CD4-positive, CD25-positive, alpha-beta regulatory T cell (primary cell): ENCODE results near the gene PRDM10. TPM values are rescaled to one million over a fixed set of nuclear protein-coding genes. Genes with fewer than 3 reads are reported as not detected.
A peak's percentile ranks its signal among the peaks of the same experiment; 100 is the strongest.

Source experiments
- ATAC-seq, 2 donors: fragments of 150-1000 bp; cut with Tn5 transposase; one replicate each; pipeline ENCODE4 v1.10.0; 2021; ENCODE audit warnings: low read depth in 2 of 2, moderate number of reproducible peaks in 2 of 2, moderate library complexity in 1 of 2
- DNase-seq, 3 donors: peaks; one replicate each; pipeline versions ENCODE4 v3.0.0 to v3.0.0-alpha.2; 2012 to 2022; ENCODE audit warnings: mixed read lengths in 1 of 3
- H3K27ac ChIP-seq: one replicate; pipeline ENCODE4 v1.7.0; 2013; ENCODE audit warnings: mild to moderate bottlenecking, low read length; ENCODE audit not compliant: insufficient read depth, poor library complexity, severe bottlenecking
- H3K27me3 ChIP-seq: one replicate; pipeline ENCODE4 v1.7.0; 2013; ENCODE audit warnings: low read length; ENCODE audit not compliant: control insufficient read depth, insufficient read depth
- H3K36me3 ChIP-seq: one replicate; pipeline ENCODE4 v1.7.0; 2013; ENCODE audit warnings: mild to moderate bottlenecking, low read length, moderate library complexity; ENCODE audit not compliant: control insufficient read depth, insufficient read depth
- H3K4me1 ChIP-seq: 2 replicates; pipeline ENCODE4 v1.7.0; 2013; ENCODE audit warnings: mild to moderate bottlenecking, low read length; ENCODE audit not compliant: insufficient read depth, control insufficient read depth, poor library complexity, severe bottlenecking
- H3K4me3 ChIP-seq: one replicate; pipeline ENCODE4 v1.7.0; 2013; ENCODE audit warnings: low read depth, mild to moderate bottlenecking, low read length, moderate library complexity
- H3K9me3 ChIP-seq, 2 experiments: 1 replicate in 1 of 2; 2 replicates in 1 of 2; pipeline ENCODE4 v1.7.0; 2013; ENCODE audit warnings: low read length in 2 of 2, mild to moderate bottlenecking in 1 of 2, moderate library complexity in 1 of 2; ENCODE audit not compliant: control insufficient read depth in 2 of 2
- H3K27ac Mint-ChIP-seq, 3 donors: one replicate each; pipeline ENCODE4 v1.8.0; 2020 to 2022; ENCODE audit warnings: mild to moderate bottlenecking in 3 of 3, mixed read lengths in 3 of 3, moderate library complexity in 2 of 3
- H3K27me3 Mint-ChIP-seq: one replicate; pipeline ENCODE4 v1.8.0; 2022; ENCODE audit warnings: mild to moderate bottlenecking, mixed read lengths
- H3K36me3 Mint-ChIP-seq: one replicate; pipeline ENCODE4 v1.8.0; 2020; ENCODE audit warnings: mixed read lengths
- H3K4me1 Mint-ChIP-seq, 4 donors: one replicate each; pipeline ENCODE4 v1.8.0; 2020 to 2022; ENCODE audit warnings: mixed read lengths in 4 of 4, mild to moderate bottlenecking in 1 of 4
- H3K4me3 Mint-ChIP-seq, 4 donors: one replicate each; pipeline ENCODE4 v1.8.0; 2020 to 2022; ENCODE audit warnings: mild to moderate bottlenecking in 4 of 4, mixed read lengths in 4 of 4, moderate library complexity in 3 of 4
- H3K9me3 Mint-ChIP-seq, 7 donors: one replicate each; pipeline ENCODE4 v1.8.0; 2020 to 2022; ENCODE audit warnings: mixed read lengths in 7 of 7, mild to moderate bottlenecking in 3 of 7, moderate library complexity in 2 of 7
- polyA plus RNA-seq, 4 donors: library from polyadenylated mRNA; unstranded; fragments of 300-500 nt; fragmentation: Illumina TruSeq; gene quantifications; one replicate each; pipeline ENCODE4 v1.2.3, GENCODE V29; 2021
- total RNA-seq: library from RNA; stranded (reverse); gene quantifications from one replicate; pipeline ENCODE4 v1.2.3, GENCODE V29; 2022

Gene PRDM10
- total and polyA plus RNA-seq, 5 donors from 2014 or later: 2.6 to 15.8 (median 2.8) TPM

- H3K4me3 ChIP-seq: no peak overlapping the region
- no peak for ATAC-seq
- H3K4me1 Mint-ChIP-seq: no peaks in the 10 kb centered on the region
Measured at GRCh38 chr11:130040281-130040940, 37.8 kb upstream of the PRDM10 start.

DNA sequence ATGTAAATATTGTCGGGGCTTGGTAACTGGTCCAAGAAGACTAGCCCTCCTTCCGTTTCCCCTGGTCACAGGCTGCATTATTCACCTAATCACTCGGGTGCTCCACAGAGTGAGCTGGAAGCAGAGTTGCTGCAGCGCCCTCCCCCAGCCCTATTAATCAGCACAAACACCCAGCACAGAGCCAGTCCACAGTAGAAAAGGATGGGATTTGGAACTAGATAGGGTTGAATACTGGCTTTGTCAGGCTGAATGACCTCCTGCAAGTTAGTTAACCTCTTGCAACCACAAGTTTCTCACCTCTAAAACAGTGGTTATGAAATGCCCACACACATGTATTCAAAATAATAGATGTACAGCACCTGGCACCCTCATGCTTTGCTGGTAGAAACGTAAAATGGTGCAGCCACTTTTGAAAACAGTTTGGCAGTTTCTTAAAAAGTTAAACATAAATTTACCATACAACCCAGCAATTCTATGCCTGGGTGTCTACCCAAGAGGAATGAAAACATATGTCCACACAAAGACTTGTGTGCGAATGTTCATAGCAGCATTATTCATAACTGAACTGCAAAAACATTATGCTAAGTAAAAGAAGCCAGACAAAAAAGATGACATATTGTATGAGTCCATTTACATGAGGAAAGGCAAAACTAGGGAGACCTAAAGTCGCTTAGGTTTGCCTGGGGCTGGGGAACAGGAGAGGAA, 35.4 kb upstream of the PRDM10 start:
- Mint-ChIP-seq H3K36me3 (no peaks in the 10 kb centered on the region), H3K27me3 (peaks cover 19% of the 10 kb centered on the region), H3K4me1 (no peaks in the 10 kb centered on the region), H3K9me3 (no peaks in the 10 kb centered on the region), H3K4me3 (no peak overlapping the region), H3K27ac (peak overlapping the region in 1 of 3 donors; percentile 54)
- Histone ChIP-seq H3K36me3 (no peaks in the 10 kb centered on the region), H3K4me3 (no peak overlapping the region), H3K27me3 (no peaks in the 10 kb centered on the region), H3K27ac (no peak overlapping the region), H3K4me1 (no peaks in the 10 kb centered on the region), H3K9me3 (no peaks in the 10 kb centered on the region)
- DNase-seq: no peak
- ATAC-seq: no peak

More at GRCh38 chr11:130040281-130040940, 37.8 kb upstream of the PRDM10 start:
- H3K27me3 ChIP-seq: no peaks in the 10 kb centered on the region
- H3K9me3 Mint-ChIP-seq: no peaks in the 10 kb centered on the region
- H3K27ac ChIP-seq: no peak overlapping the region
- H3K27ac Mint-ChIP-seq: no peak overlapping the region
- H3K4me1 ChIP-seq: no peaks in the 10 kb centered on the region
- DNase-seq: no peak
- peaks cover 11% of the 10 kb centered on the region for H3K27me3 Mint-ChIP-seq
- H3K4me3 Mint-ChIP-seq: no peak overlapping the region
- H3K36me3 ChIP-seq: no peaks in the 10 kb centered on the region
- no peaks in the 10 kb centered on the region for H3K36me3 Mint-ChIP-seq
- H3K9me3 ChIP-seq: no peaks in the 10 kb centered on the region

- no peak for ATAC-seq
- Histone ChIP-seq H3K27me3 (no peaks in the 10 kb centered on the region), H3K27ac (no peak overlapping the region), H3K4me1 (no peaks in the 10 kb centered on the region), H3K36me3 (no peaks in the 10 kb centered on the region), H3K9me3 (no peaks in the 10 kb centered on the region), H3K4me3 (no peak overlapping the region)
- no peak overlapping the region for H3K27ac Mint-ChIP-seq
- DNase-seq: no peak
- H3K4me3 Mint-ChIP-seq: no peak overlapping the region
- peaks cover 19% of the 10 kb centered on the region for H3K27me3 Mint-ChIP-seq
- no peaks in the 10 kb centered on the region for H3K36me3 Mint-ChIP-seq
- no peaks in the 10 kb centered on the region for H3K9me3 Mint-ChIP-seq
- no peaks in the 10 kb centered on the region for H3K4me1 Mint-ChIP-seq
Measured at GRCh38 chr11:130037058-130037457, 34.4 kb upstream of the PRDM10 start.

DNA sequence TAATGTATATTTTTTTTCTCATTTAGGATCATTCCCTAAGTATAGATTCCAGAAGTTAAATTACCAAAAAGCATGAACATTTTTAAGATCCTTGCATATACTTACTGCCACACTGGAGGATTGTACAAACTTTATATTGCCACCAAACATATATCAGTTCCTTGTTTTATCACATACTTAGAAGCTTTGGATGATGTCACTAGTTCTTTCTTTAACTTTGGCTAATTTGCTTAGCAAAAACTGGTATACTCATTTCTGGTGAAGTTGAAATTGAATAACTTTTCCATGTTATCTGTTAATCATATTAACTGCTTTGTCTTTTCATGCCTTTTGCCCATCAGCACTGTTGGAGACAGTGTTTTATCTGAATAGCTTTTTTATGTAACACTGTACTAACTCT, 31.6 kb upstream of the PRDM10 start:
- Mint-ChIP-seq H3K36me3 (no peaks in the 10 kb centered on the region), H3K27me3 (peaks cover 24% of the 10 kb centered on the region), H3K4me1 (no peaks in the 10 kb centered on the region), H3K27ac (no peak overlapping the region), H3K9me3 (no peaks in the 10 kb centered on the region), H3K4me3 (no peak overlapping the region)
- no peaks in the 10 kb centered on the region for H3K36me3 ChIP-seq
- H3K4me3 ChIP-seq: no peak overlapping the region
- ATAC-seq: no peak
- H3K27me3 ChIP-seq: no peaks in the 10 kb centered on the region
- no peaks in the 10 kb centered on the region for H3K4me1 ChIP-seq
- no peak overlapping the region for H3K27ac ChIP-seq
- no peaks in the 10 kb centered on the region for H3K9me3 ChIP-seq
- no peak for DNase-seq

GRCh38 chr11:130032931-130033330, 30.3 kb upstream of the PRDM10 start:
- Histone ChIP-seq H3K4me1 (no peaks in the 10 kb centered on the region), H3K4me3 (no peak overlapping the region), H3K27ac (no peak overlapping the region), H3K27me3 (no peaks in the 10 kb centered on the region), H3K36me3 (no peaks in the 10 kb centered on the region), H3K9me3 (no peaks in the 10 kb centered on the region)
- no peaks in the 10 kb centered on the region for H3K4me1 Mint-ChIP-seq
- H3K9me3 Mint-ChIP-seq: no peaks in the 10 kb centered on the region
- DNase-seq (no peak), ATAC-seq (no peak)
- H3K4me3 Mint-ChIP-seq: no peak overlapping the region
- H3K27ac Mint-ChIP-seq: no peak overlapping the region
- H3K27me3 Mint-ChIP-seq: peaks cover 20% of the 10 kb centered on the region
- no peaks in the 10 kb centered on the region for H3K36me3 Mint-ChIP-seq

DNA sequence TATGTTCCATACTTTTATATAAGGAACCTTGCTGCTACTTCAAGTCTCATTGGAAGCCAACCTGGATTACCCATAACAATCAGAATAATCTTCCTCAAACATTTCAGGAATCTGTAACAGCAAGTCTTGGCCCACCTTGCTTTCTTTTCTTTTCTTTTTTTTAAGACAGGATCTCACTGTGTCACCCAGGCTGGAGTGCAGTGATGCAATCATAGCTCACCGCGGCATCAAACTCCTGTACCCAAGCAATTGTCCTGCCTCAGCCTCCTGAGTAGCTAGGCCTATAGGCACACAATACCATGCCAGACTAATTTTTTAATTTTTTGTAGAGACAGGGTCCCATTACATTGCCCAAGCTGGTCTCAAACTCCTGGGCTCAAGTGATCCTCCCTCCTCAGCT, 29.3 kb upstream of the PRDM10 start:
- Mint-ChIP-seq H3K27me3 (peaks cover 17% of the 10 kb centered on the region), H3K4me1 (no peaks in the 10 kb centered on the region), H3K9me3 (no peaks in the 10 kb centered on the region), H3K36me3 (no peaks in the 10 kb centered on the region), H3K27ac (peak overlapping the region in 2 of 3 donors; percentile 8 to 65), H3K4me3 (no peak overlapping the region)
- no peak overlapping the region for H3K27ac ChIP-seq
- no peak overlapping the region for H3K4me3 ChIP-seq
- ATAC-seq (no peak), DNase-seq (no peak)
- no peaks in the 10 kb centered on the region for H3K9me3 ChIP-seq
- H3K4me1 ChIP-seq: no peaks in the 10 kb centered on the region
- no peaks in the 10 kb centered on the region for H3K36me3 ChIP-seq
- H3K27me3 ChIP-seq: no peaks in the 10 kb centered on the region

GRCh38 chr11:130031056-130031455, 28.4 kb upstream of the PRDM10 start:
- no peaks in the 10 kb centered on the region for H3K9me3 Mint-ChIP-seq
- H3K36me3 ChIP-seq: no peaks in the 10 kb centered on the region
- H3K27me3 Mint-ChIP-seq: peaks cover 17% of the 10 kb centered on the region
- H3K27ac ChIP-seq: no peak overlapping the region
- H3K4me3 Mint-ChIP-seq: no peak overlapping the region
- H3K27me3 ChIP-seq: no peaks in the 10 kb centered on the region
- H3K36me3 Mint-ChIP-seq: no peaks in the 10 kb centered on the region
- no peak overlapping the region for H3K4me3 ChIP-seq
- no peaks in the 10 kb centered on the region for H3K9me3 ChIP-seq
- DNase-seq: no peak
- no peaks in the 10 kb centered on the region for H3K4me1 Mint-ChIP-seq
- H3K27ac Mint-ChIP-seq: no peak overlapping the region
- H3K4me1 ChIP-seq: no peaks in the 10 kb centered on the region
- ATAC-seq: no peak

- Histone ChIP-seq H3K27me3 (no peaks in the 10 kb centered on the region), H3K27ac (no peak overlapping the region), H3K9me3 (no peaks in the 10 kb centered on the region), H3K36me3 (no peaks in the 10 kb centered on the region), H3K4me3 (no peak overlapping the region), H3K4me1 (no peaks in the 10 kb centered on the region)
- Mint-ChIP-seq H3K9me3 (no peaks in the 10 kb centered on the region), H3K27ac (no peak overlapping the region), H3K4me3 (no peak overlapping the region), H3K36me3 (no peaks in the 10 kb centered on the region), H3K27me3 (peaks cover 5% of the 10 kb centered on the region), H3K4me1 (no peaks in the 10 kb centered on the region)
- no peak for ATAC-seq
- no peak for DNase-seq
Measured at GRCh38 chr11:130029137-130029536, 26.5 kb upstream of the PRDM10 start.
